GM23338 (cell line): ENCODE measurements around the gene HCRTR1. TPM values are rescaled to one million over a fixed set of nuclear protein-coding genes. Genes with fewer than 3 reads are reported as not detected.

Experiments
- ATAC-seq: fragments of 200-7000 bp; cut with Tn5 transposase; 3 replicates; pipeline ENCODE4 v1.9.1; 2020
- DNase-seq: peaks from one replicate; pipeline ENCODE4 v3.0.0-alpha.2; 2015; ENCODE audit warnings: low spot score
- H2AFZ ChIP-seq: fragments of 200-600 bp; sonication (generic); 2 replicates; pipeline ENCODE4 v1.8.0; 2016; ENCODE audit warnings: antibody characterized with exemption, mild to moderate bottlenecking, moderate library complexity
- H3F3A ChIP-seq: fragments of 200-600 bp; sonication (generic); replicated peaks from 2 replicates; pipeline ENCODE4 v1.8.0; 2017; ENCODE audit warnings: antibody characterized with exemption, mixed run types, low read depth
- H3K27ac ChIP-seq: fragments of 200-600 bp; sonication (generic); 2 replicates; pipeline ENCODE4 v1.6.1; 2016; ENCODE audit warnings: low read depth
- H3K27me3 ChIP-seq: fragments of 200-600 bp; sonication (generic); 2 replicates; pipeline ENCODE4 v1.8.0; 2016; ENCODE audit warnings: mild to moderate bottlenecking, mixed run types, moderate library complexity; ENCODE audit not compliant: insufficient read depth
- H3K36me3 ChIP-seq: fragments of 200-600 bp; sonication (generic); 2 replicates; pipeline ENCODE4 v1.8.0; 2016; ENCODE audit warnings: mild to moderate bottlenecking; ENCODE audit not compliant: insufficient read depth
- H3K4me1 ChIP-seq: fragments of 200-600 bp; sonication (generic); 2 replicates; pipeline ENCODE4 v1.8.0; 2016; ENCODE audit warnings: mild to moderate bottlenecking, moderate library complexity; ENCODE audit not compliant: insufficient read depth
- H3K4me2 ChIP-seq: fragments of 200-600 bp; sonication (generic); 2 replicates; pipeline ENCODE4 v1.7.1; 2017; ENCODE audit warnings: mixed run types
- H3K4me3 ChIP-seq: fragments of 200-600 bp; sonication (generic); 2 replicates; pipeline ENCODE4 v1.6.1; 2016; ENCODE audit warnings: mixed run types
- H3K79me2 ChIP-seq: fragments of 200-600 bp; sonication (generic); replicated peaks from 2 replicates; pipeline ENCODE4 v1.8.0; 2017; ENCODE audit warnings: mild to moderate bottlenecking; ENCODE audit not compliant: insufficient read depth
- H3K9me2 ChIP-seq: fragments of 200-600 bp; sonication (generic); 2 replicates; pipeline ENCODE4 v1.8.0; 2017; ENCODE audit not compliant: insufficient read depth
- H4K20me1 ChIP-seq: fragments of 200-600 bp; sonication (generic); replicated peaks from 2 replicates; pipeline ENCODE4 v1.8.0; 2017; ENCODE audit warnings: mild to moderate bottlenecking; ENCODE audit not compliant: insufficient read depth
- H3K27ac Mint-ChIP-seq: 2 replicates; pipeline ENCODE4 v1.8.0; 2020; ENCODE audit warnings: inconsistent platforms, mild to moderate bottlenecking, moderate library complexity, mixed read lengths
- H3K27me3 Mint-ChIP-seq: 3 replicates; pipeline ENCODE4 v1.8.0; 2022; ENCODE audit warnings: low read depth, mild to moderate bottlenecking, moderate library complexity, mixed read lengths, inconsistent platforms; ENCODE audit not compliant: insufficient read depth, poor library complexity
- H3K36me3 Mint-ChIP-seq: 3 replicates; pipeline ENCODE4 v1.8.0; 2021; ENCODE audit warnings: low read depth, mild to moderate bottlenecking, inconsistent platforms, moderate library complexity, mixed read lengths
- H3K4me1 Mint-ChIP-seq: 3 replicates; pipeline ENCODE4 v1.8.0; 2020; ENCODE audit warnings: mild to moderate bottlenecking, inconsistent platforms, mixed read lengths
- H3K4me3 Mint-ChIP-seq: 3 replicates; pipeline ENCODE4 v1.8.0; 2021; ENCODE audit warnings: moderate library complexity, mild to moderate bottlenecking, inconsistent platforms, mixed read lengths
- H3K9me3 Mint-ChIP-seq: 3 replicates; pipeline ENCODE4 v1.8.0; 2020; ENCODE audit warnings: moderate library complexity, mild to moderate bottlenecking, inconsistent platforms, mixed read lengths
- CREB1 ChIP-seq: fragments of 250-450 bp; sonication (Bioruptor Pico); IDR thresholded peaks from 2 replicates; pipeline ENCODE4 v1.5.0; 2020; ENCODE audit warnings: low read depth, mild to moderate bottlenecking, moderate library complexity
- EZH2 ChIP-seq: fragments of 200-600 bp; sonication (generic); IDR thresholded peaks from one replicate; pipeline ENCODE4 v1.8.0; 2017; ENCODE audit warnings: antibody characterized with exemption, mild to moderate bottlenecking, low read depth; ENCODE audit not compliant: unreplicated experiment
- EZH2phosphoT487 ChIP-seq: fragments of 200-600 bp; sonication (generic); IDR thresholded peaks from one replicate; pipeline ENCODE4 v1.8.1; 2018; ENCODE audit warnings: antibody characterized with exemption; ENCODE audit not compliant: unreplicated experiment
- JUNB ChIP-seq: IDR thresholded peaks from one replicate; pipeline ENCODE4 v1.6.1; 2016; ENCODE audit warnings: antibody characterized with exemption; ENCODE audit not compliant: unreplicated experiment
- NANOG ChIP-seq: IDR thresholded peaks from 2 replicates; pipeline ENCODE4 v1.6.1; 2016; ENCODE audit warnings: antibody characterized with exemption, borderline replicate concordance
- POLR2AphosphoS5 ChIP-seq: IDR thresholded peaks from 2 replicates; pipeline ENCODE4 v1.6.1; 2016; ENCODE audit warnings: antibody characterized with exemption, low read depth
- STAT1 ChIP-seq: IDR thresholded peaks from one replicate; pipeline ENCODE4 v1.6.1; 2016; ENCODE audit warnings: antibody characterized with exemption; ENCODE audit not compliant: unreplicated experiment
- ZNF114 ChIP-seq: fragments of 250-450 bp; sonication (Bioruptor Pico); IDR thresholded peaks from 2 replicates; pipeline ENCODE4 v1.5.0; 2020; ENCODE audit warnings: mild to moderate bottlenecking, moderate library complexity
- ZNF331 ChIP-seq: fragments of 250-450 bp; sonication (Bioruptor Pico); IDR thresholded peaks from 2 replicates; pipeline ENCODE4 v1.5.0; 2020; ENCODE audit warnings: low read depth, mild to moderate bottlenecking, moderate library complexity
- polyA plus RNA-seq: library from polyadenylated mRNA; unstranded; fragments of >200 nt; fragmentation: Nextera tagmentation; extraction: Ambion mirVana; gene quantifications from 2 replicates; pipeline ENCODE4 v1.2.1, GENCODE V29; 2016
- total RNA-seq: library from RNA; depleted of rRNA; stranded (reverse); fragments of >200 nt; shearing (Covaris generic); gene quantifications from 2 replicates; pipeline ENCODE4 v1.2.3, GENCODE V29; 2014
- TF ChIP-seq, protein P1 (sequence below): IDR thresholded peaks from one replicate; pipeline ENCODE4 v1.6.1; 2018; ENCODE audit warnings: antibody characterized with exemption; ENCODE audit not compliant: unreplicated experiment
- TF ChIP-seq, protein P2 (sequence below): IDR thresholded peaks from 2 replicates; pipeline ENCODE4 v1.6.1; 2016; ENCODE audit warnings: antibody characterized with exemption
- TF ChIP-seq, protein P3 (sequence below), 2 experiments: fragments of 200-600 bp in 1 of 2; sonication (generic) in 1 of 2; conservative IDR thresholded peaks; 2 replicates each; pipeline versions ENCODE4 v1.5.1 to v1.6.1; 2016 to 2017; ENCODE audit warnings: antibody characterized with exemption in 2 of 2, low read depth in 2 of 2, mild to moderate bottlenecking in 2 of 2, moderate library complexity in 1 of 2
- TF ChIP-seq, protein P4 (sequence below): fragments of 250-450 bp; sonication (Bioruptor Pico); IDR thresholded peaks from 2 replicates; pipeline ENCODE4 v1.5.0; 2020; ENCODE audit warnings: mild to moderate bottlenecking, moderate library complexity

HCRTR1 gene
- total and polyA plus RNA-seq, 2 experiments from 2014 or later, result 0.15 to 1.0 TPM

DNA sequence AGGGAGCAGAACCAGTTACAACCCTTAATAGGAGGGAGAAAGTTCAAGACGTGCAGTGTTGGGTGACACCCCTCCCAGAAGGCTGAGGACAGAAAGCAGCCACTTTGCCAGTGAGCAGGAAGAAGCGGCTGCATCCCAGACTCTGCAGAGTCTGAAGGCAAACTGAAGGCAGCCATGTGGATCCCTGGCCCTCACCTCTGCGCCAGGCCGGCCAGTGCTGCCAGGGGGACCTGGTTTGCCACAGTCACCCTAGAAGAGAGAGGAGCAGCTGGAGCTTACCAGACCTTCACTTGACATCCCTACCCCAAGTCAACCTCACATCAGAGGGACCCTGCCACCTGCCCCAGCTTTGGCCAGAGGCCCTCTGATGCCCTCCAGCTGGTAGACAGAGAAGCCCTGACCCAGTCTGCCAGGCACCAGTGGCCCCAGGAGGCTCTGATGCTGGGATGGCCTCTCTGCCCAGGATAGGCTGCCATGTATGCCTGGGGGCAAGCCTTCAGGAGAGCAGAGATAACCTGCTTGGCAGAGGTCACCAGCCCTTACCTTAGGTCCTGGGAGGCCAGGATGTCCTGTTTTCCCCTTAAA lies 43.5 kb downstream of the HCRTR1 start:
- H3F3A ChIP-seq, result no peaks in the 10 kb centered on the region
- peaks cover 3% of the 10 kb centered on the region for H3K4me1 Mint-ChIP-seq
- no peak overlapping the region for H3K27ac Mint-ChIP-seq
- no peaks in the 10 kb centered on the region for H3K36me3 Mint-ChIP-seq
- H3K27ac ChIP-seq, result no peak overlapping the region
- peaks cover 7% of the 10 kb centered on the region for H3K27me3 Mint-ChIP-seq
- no peaks in the 10 kb centered on the region for H3K9me2 ChIP-seq
- H3K4me2 ChIP-seq, result no peak overlapping the region
- no peak overlapping the region for H3K4me3 Mint-ChIP-seq
- H3K4me3 ChIP-seq, result no peak overlapping the region
- DNase-seq (no peak), ATAC-seq (no peak)
- no peaks in the 10 kb centered on the region for H4K20me1 ChIP-seq
- no peaks in the 10 kb centered on the region for H3K4me1 ChIP-seq
- no peaks in the 10 kb centered on the region for H3K79me2 ChIP-seq
- TF ChIP-seq CREB1 (CRISPR knock-in tag), result no peak
- no peak for TF ChIP-seq EZH2
- TF ChIP-seq, protein P1, sequence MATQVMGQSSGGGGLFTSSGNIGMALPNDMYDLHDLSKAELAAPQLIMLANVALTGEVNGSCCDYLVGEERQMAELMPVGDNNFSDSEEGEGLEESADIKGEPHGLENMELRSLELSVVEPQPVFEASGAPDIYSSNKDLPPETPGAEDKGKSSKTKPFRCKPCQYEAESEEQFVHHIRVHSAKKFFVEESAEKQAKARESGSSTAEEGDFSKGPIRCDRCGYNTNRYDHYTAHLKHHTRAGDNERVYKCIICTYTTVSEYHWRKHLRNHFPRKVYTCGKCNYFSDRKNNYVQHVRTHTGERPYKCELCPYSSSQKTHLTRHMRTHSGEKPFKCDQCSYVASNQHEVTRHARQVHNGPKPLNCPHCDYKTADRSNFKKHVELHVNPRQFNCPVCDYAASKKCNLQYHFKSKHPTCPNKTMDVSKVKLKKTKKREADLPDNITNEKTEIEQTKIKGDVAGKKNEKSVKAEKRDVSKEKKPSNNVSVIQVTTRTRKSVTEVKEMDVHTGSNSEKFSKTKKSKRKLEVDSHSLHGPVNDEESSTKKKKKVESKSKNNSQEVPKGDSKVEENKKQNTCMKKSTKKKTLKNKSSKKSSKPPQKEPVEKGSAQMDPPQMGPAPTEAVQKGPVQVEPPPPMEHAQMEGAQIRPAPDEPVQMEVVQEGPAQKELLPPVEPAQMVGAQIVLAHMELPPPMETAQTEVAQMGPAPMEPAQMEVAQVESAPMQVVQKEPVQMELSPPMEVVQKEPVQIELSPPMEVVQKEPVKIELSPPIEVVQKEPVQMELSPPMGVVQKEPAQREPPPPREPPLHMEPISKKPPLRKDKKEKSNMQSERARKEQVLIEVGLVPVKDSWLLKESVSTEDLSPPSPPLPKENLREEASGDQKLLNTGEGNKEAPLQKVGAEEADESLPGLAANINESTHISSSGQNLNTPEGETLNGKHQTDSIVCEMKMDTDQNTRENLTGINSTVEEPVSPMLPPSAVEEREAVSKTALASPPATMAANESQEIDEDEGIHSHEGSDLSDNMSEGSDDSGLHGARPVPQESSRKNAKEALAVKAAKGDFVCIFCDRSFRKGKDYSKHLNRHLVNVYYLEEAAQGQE, result no peak
- no peak for TF ChIP-seq ZNF331 (CRISPR knock-in tag)
- no peak for TF ChIP-seq NANOG
- TF ChIP-seq STAT1, result no peak
- TF ChIP-seq JUNB, result no peak
- TF ChIP-seq ZNF114 (CRISPR knock-in tag), result no peak
- TF ChIP-seq EZH2phosphoT487, result no peak
- TF ChIP-seq, protein P2, sequence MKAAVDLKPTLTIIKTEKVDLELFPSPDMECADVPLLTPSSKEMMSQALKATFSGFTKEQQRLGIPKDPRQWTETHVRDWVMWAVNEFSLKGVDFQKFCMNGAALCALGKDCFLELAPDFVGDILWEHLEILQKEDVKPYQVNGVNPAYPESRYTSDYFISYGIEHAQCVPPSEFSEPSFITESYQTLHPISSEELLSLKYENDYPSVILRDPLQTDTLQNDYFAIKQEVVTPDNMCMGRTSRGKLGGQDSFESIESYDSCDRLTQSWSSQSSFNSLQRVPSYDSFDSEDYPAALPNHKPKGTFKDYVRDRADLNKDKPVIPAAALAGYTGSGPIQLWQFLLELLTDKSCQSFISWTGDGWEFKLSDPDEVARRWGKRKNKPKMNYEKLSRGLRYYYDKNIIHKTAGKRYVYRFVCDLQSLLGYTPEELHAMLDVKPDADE, result no peak
- TF ChIP-seq POLR2AphosphoS5, result no peak
- TF ChIP-seq, protein P3, sequence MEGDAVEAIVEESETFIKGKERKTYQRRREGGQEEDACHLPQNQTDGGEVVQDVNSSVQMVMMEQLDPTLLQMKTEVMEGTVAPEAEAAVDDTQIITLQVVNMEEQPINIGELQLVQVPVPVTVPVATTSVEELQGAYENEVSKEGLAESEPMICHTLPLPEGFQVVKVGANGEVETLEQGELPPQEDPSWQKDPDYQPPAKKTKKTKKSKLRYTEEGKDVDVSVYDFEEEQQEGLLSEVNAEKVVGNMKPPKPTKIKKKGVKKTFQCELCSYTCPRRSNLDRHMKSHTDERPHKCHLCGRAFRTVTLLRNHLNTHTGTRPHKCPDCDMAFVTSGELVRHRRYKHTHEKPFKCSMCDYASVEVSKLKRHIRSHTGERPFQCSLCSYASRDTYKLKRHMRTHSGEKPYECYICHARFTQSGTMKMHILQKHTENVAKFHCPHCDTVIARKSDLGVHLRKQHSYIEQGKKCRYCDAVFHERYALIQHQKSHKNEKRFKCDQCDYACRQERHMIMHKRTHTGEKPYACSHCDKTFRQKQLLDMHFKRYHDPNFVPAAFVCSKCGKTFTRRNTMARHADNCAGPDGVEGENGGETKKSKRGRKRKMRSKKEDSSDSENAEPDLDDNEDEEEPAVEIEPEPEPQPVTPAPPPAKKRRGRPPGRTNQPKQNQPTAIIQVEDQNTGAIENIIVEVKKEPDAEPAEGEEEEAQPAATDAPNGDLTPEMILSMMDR (conservative IDR thresholded peaks at IDR 0.05; ENCODE audit: low read depth in 2 of 2), result no peak
- TF ChIP-seq, protein P4, sequence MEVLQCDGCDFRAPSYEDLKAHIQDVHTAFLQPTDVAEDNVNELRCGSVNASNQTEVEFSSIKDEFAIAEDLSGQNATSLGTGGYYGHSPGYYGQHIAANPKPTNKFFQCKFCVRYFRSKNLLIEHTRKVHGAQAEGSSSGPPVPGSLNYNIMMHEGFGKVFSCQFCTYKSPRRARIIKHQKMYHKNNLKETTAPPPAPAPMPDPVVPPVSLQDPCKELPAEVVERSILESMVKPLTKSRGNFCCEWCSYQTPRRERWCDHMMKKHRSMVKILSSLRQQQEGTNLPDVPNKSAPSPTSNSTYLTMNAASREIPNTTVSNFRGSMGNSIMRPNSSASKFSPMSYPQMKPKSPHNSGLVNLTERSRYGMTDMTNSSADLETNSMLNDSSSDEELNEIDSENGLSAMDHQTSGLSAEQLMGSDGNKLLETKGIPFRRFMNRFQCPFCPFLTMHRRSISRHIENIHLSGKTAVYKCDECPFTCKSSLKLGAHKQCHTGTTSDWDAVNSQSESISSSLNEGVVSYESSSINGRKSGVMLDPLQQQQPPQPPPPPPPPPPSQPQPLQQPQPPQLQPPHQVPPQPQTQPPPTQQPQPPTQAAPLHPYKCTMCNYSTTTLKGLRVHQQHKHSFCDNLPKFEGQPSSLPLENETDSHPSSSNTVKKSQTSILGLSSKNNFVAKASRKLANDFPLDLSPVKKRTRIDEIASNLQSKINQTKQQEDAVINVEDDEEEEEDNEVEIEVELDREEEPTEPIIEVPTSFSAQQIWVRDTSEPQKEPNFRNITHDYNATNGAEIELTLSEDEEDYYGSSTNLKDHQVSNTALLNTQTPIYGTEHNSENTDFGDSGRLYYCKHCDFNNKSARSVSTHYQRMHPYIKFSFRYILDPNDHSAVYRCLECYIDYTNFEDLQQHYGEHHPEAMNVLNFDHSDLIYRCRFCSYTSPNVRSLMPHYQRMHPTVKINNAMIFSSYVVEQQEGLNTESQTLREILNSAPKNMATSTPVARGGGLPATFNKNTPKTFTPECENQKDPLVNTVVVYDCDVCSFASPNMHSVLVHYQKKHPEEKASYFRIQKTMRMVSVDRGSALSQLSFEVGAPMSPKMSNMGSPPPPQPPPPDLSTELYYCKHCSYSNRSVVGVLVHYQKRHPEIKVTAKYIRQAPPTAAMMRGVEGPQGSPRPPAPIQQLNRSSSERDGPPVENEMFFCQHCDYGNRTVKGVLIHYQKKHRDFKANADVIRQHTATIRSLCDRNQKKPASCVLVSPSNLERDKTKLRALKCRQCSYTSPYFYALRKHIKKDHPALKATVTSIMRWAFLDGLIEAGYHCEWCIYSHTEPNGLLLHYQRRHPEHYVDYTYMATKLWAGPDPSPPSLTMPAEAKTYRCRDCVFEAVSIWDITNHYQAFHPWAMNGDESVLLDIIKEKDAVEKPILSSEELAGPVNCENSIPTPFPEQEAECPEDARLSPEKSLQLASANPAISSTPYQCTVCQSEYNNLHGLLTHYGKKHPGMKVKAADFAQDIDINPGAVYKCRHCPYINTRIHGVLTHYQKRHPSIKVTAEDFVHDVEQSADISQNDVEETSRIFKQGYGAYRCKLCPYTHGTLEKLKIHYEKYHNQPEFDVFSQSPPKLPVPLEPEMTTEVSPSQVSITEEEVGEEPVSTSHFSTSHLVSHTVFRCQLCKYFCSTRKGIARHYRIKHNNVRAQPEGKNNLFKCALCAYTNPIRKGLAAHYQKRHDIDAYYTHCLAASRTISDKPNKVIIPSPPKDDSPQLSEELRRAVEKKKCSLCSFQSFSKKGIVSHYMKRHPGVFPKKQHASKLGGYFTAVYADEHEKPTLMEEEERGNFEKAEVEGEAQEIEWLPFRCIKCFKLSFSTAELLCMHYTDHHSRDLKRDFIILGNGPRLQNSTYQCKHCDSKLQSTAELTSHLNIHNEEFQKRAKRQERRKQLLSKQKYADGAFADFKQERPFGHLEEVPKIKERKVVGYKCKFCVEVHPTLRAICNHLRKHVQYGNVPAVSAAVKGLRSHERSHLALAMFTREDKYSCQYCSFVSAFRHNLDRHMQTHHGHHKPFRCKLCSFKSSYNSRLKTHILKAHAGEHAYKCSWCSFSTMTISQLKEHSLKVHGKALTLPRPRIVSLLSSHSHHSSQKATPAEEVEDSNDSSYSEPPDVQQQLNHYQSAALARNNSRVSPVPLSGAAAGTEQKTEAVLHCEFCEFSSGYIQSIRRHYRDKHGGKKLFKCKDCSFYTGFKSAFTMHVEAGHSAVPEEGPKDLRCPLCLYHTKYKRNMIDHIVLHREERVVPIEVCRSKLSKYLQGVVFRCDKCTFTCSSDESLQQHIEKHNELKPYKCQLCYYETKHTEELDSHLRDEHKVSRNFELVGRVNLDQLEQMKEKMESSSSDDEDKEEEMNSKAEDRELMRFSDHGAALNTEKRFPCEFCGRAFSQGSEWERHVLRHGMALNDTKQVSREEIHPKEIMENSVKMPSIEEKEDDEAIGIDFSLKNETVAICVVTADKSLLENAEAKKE (CRISPR knock-in tag), result no peak
- H3K27me3 ChIP-seq, result no peaks in the 10 kb centered on the region
- no peaks in the 10 kb centered on the region for H3K9me3 Mint-ChIP-seq
- H3K36me3 ChIP-seq, result no peaks in the 10 kb centered on the region
- H2AFZ ChIP-seq, result no peak overlapping the region
